ENCODE results near the gene DNAH11. TPM values are rescaled to one million over a fixed set of nuclear protein-coding genes. Genes with fewer than 3 reads are reported as not detected.

Gene DNAH11
- total and polyA plus RNA-seq, 2 of the 4 experiments (the other 2 are of a cell fraction) = not detected

- Histone ChIP-seq H3K4me2 (ENCODE audit: low read depth, low read length) (no peak overlapping the region), H3K56ac (ENCODE audit: extremely low read depth, insufficient read depth, low read length) (no peak overlapping the region), H2BK120ac (ENCODE audit: low read depth, low read length) (no peak overlapping the region), H2AFZ (replicated peaks; ENCODE audit: low read length, poor library complexity) (no peak overlapping the region), H3K27me3 (ENCODE audit: control insufficient read depth, insufficient read depth, low read length) (no peaks in the 10 kb centered on the region), H3K9me3 (ENCODE audit: control insufficient read depth, insufficient read depth, low read length) (no peaks in the 10 kb centered on the region), H3K4ac (ENCODE audit: low read depth, low read length) (no peak overlapping the region), H3K36me3 (ENCODE audit: control insufficient read depth, insufficient read depth, low read length) (no peaks in the 10 kb centered on the region), H3K23ac (ENCODE audit: low read depth, low read length) (no peak overlapping the region), H2BK15ac (ENCODE audit: low read depth, low read length) (no peak overlapping the region), H3K4me3 (ENCODE audit: insufficient read depth, low read depth, low read length) (no peak overlapping the region), H3K9me1 (ENCODE audit: insufficient read depth, low read length) (no peaks in the 10 kb centered on the region), H2BK5ac (ENCODE audit: low read depth, low read length, poor library complexity, severe bottlenecking) (no peak overlapping the region), H4K20me1 (ENCODE audit: insufficient read depth, low read length) (no peaks in the 10 kb centered on the region), H3K4me1 (ENCODE audit: control insufficient read depth, insufficient read depth, low read length) (no peaks in the 10 kb centered on the region), H3K14ac (replicated peaks; ENCODE audit: low read depth, low read length) (no peak overlapping the region), H2AK9ac (replicated peaks; ENCODE audit: low read depth, low read length, poor library complexity) (no peak overlapping the region), H3K79me1 (ENCODE audit: low read depth in 1 of 2, low read length in 2 of 2) (no peaks in the 10 kb centered on the region), H4K91ac (ENCODE audit: insufficient read depth, low read depth, low read length) (no peak overlapping the region), H2BK20ac (ENCODE audit: low read depth, low read length) (no peak overlapping the region), H2AK5ac (ENCODE audit: low read depth, low read length) (no peak overlapping the region), H4K5ac (ENCODE audit: low read depth, low read length) (no peak overlapping the region), H4K8ac (ENCODE audit: low read depth in 2 of 2, low read length in 2 of 2) (no peak overlapping the region), H3K9ac (ENCODE audit: low read depth, low read length) (no peak overlapping the region), H3K27ac (ENCODE audit: insufficient read depth, low read length) (no peak overlapping the region), H3K18ac (ENCODE audit: low read depth, low read length) (no peak overlapping the region)
- no CpG with 5 or more reads among the region's 1 CpG for WGBS, 2 experiments (ENCODE audit: extremely low coverage in 2 of 2, insufficient read length in 1 of 2)
- ChIA-PET CTCF (no interaction called here), POLR2A (ENCODE audit: unreplicated experiment) (no interaction called here)
- DNase-seq (no peak), ATAC-seq (ENCODE audit: low read depth) (no peak)
- TF ChIP-seq CTCF (conservative IDR thresholded peaks at IDR 0.05; ENCODE audit: low read depth, low read length) (no peak), CEBPB (IDR thresholded peaks at IDR 0.05; ENCODE audit: low read depth, low read length) (no peak), NFE2L2 (IDR thresholded peaks at IDR 0.05; ENCODE audit: low read depth, low read length) (no peak), FOS (IDR thresholded peaks at IDR 0.05; ENCODE audit: low read depth, low read length) (no peak), POLR2A (IDR thresholded peaks at IDR 0.05; ENCODE audit: low read depth, low read length) (no peak), RCOR1 (IDR thresholded peaks at IDR 0.05; ENCODE audit: insufficient replicate concordance, low read length) (no peak), MAZ (IDR thresholded peaks at IDR 0.05; ENCODE audit: borderline replicate concordance, low read depth, low read length) (no peak), SMC3 (IDR thresholded peaks at IDR 0.05; ENCODE audit: low read depth, low read length) (no peak), MXI1 (IDR thresholded peaks at IDR 0.05; ENCODE audit: borderline replicate concordance, low read depth, low read length) (no peak), BHLHE40 (IDR thresholded peaks at IDR 0.05; ENCODE audit: low read depth, low read length) (no peak), ELK1 (IDR thresholded peaks at IDR 0.05; ENCODE audit: borderline replicate concordance, low read depth, low read length) (no peak), USF2 (IDR thresholded peaks at IDR 0.05; ENCODE audit: low read depth, low read length) (no peak)
- intact Hi-C loops (cut with micrococcal nuclease) (no loop called here), in situ Hi-C loops (cut with MboI; ENCODE audit: low sequenced_read_pairs) (no loop called here), dilution Hi-C loops (cut with HindIII; ENCODE audit: low sequenced_read_pairs, unreplicated experiment) (no loop called here)
- BruUV-seq (replicated peaks) = no TSS peak
Measured at GRCh38 chr7:21524680-21525079, 18.2 kb upstream of the DNAH11 start.

All from IMR-90 (cell line).